ENCODE results near the gene TRPM6. TPM values are rescaled to one million over a fixed set of nuclear protein-coding genes. Genes with fewer than 3 reads are reported as not detected.

Gene TRPM6
- total RNA-seq, 1 donor: under 0.01 TPM

GRCh38 chr9:74753650-74754049 is 134.1 kb downstream of the TRPM6 start:
- DNase-seq (ENCODE audit: low read depth): no peak
- no peak overlapping the region for H3K4me3 ChIP-seq (ENCODE audit: low read depth, low read length)
- no peak for TF ChIP-seq CTCF (IDR thresholded peaks at IDR 0.05; ENCODE audit: insufficient read depth, low read length)

- no peak for TF ChIP-seq CTCF (IDR thresholded peaks at IDR 0.05; ENCODE audit: insufficient read depth, low read length)
- no peak overlapping the region for H3K4me3 ChIP-seq (ENCODE audit: low read depth, low read length)
Measured at GRCh38 chr9:74748966-74749365, 138.8 kb downstream of the TRPM6 start.

GRCh38 chr9:74742792-74743730 is 144.7 kb downstream of the TRPM6 start:
- H3K4me3 ChIP-seq (ENCODE audit: low read depth, low read length): no peak overlapping the region
- DNase-seq (ENCODE audit: low read depth): peak; percentile 51
- peak; percentile 81 for TF ChIP-seq CTCF (IDR thresholded peaks at IDR 0.05; ENCODE audit: insufficient read depth, low read length)

More at GRCh38 chr9:74748966-74749365, 138.8 kb downstream of the TRPM6 start:
- no peak for DNase-seq (ENCODE audit: low read depth)

- TF ChIP-seq CTCF (IDR thresholded peaks at IDR 0.05; ENCODE audit: insufficient read depth, low read length): no peak
- H3K4me3 ChIP-seq (ENCODE audit: low read depth, low read length): no peak overlapping the region
- DNase-seq (ENCODE audit: low read depth): no peak
Measured at GRCh38 chr9:74742191-74742790, 145.4 kb downstream of the TRPM6 start.

- no peak for DNase-seq (ENCODE audit: low read depth)
- no peak for TF ChIP-seq CTCF (IDR thresholded peaks at IDR 0.05; ENCODE audit: insufficient read depth, low read length)
- H3K4me3 ChIP-seq (ENCODE audit: low read depth, low read length): no peak overlapping the region
Measured at GRCh38 chr9:74736646-74737045, 151.1 kb downstream of the TRPM6 start.

- DNase-seq (ENCODE audit: low read depth): no peak
- H3K4me3 ChIP-seq (ENCODE audit: low read depth, low read length): no peak overlapping the region
Measured at GRCh38 chr9:74735761-74736160, 152.0 kb downstream of the TRPM6 start.

More at GRCh38 chr9:74735761-74736160, 152.0 kb downstream of the TRPM6 start:
- no peak for TF ChIP-seq CTCF (IDR thresholded peaks at IDR 0.05; ENCODE audit: insufficient read depth, low read length)
